Skeletal muscle cell (primary cell): Measurements from ENCODE around the gene DGLUCY.
"Not testable (repeated sequence)": the region's sequence is repeated elsewhere in the genome, so short reads cannot be mapped to it uniquely, and the experiment has no call there.

Source experiments
- DNase-seq: peaks from one replicate; pipeline ENCODE4 v3.0.0-alpha.2; 2010; ENCODE audit warnings: low read depth
- H3K4me3 ChIP-seq: 2 replicates; pipeline ENCODE4 v1.5.1; 2011; ENCODE audit warnings: low read depth, mild to moderate bottlenecking, control low read depth, low read length, moderate library complexity

Gene DGLUCY

DNA sequence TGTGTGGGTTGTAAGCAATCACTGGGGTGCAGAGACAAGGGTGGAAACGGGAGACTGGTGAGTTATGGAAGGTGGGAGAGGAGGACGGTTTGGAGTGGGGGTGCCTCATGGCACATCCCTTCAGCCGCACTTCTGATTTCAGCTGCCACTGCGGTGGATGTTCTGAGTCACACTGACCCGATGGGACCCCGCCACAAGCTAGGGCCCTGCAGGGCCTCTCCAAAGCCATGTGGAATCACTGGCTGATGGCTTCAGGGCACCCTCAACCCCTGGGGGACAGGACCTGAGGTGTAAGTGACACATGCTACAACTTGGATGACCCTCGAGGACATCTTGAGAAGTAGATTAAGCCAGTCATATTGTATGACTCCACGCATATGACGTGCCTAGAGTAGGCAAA is 77.0 kb downstream of the DGLUCY start:
- DNase-seq: no peak

DNA sequence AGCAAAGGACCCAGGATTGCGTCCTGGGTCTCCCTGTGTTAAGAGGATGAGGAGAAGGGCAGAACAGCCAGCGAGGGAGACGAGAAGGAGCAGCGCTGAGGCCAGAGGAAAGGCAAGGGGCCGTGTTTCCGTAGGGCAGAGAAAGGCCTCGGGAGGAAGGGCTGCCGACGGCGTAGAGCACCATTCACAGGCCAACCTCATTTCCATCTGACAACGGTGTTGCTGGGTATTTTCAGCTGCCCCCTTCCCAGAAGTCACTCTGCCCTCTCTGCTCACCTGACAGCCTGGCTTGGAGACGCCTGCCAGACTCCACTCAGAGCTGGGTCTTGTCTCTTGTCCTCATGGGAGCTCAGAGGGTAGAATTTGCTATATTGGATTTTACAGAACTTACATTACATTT is 79.2 kb downstream of the DGLUCY start:
- DNase-seq: no peak
- no peak overlapping the region for H3K4me3 ChIP-seq

More for the DNA sequence above, 77.0 kb downstream of the DGLUCY start:
- H3K4me3 ChIP-seq: no peak overlapping the region

DNA sequence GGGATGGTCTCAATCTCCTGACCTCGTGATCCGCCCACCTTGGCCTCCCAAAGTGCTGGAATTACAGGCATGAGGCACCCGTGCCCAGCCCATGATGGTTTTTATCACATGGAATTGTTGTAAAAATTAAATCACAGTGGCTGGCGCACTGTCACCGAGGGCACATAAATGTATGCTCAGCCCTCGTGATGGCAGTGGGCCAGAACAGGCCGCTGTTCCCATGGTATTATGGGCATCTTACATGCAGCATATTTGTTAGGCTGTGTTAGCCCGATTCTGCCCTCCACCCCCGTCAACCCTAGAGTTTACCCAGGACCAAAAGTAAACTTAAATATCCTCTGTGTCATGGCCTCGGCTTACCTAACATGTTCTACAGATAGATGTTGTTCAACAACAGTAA is 82.0 kb downstream of the DGLUCY start:
- no peak overlapping the region for H3K4me3 ChIP-seq
- DNase-seq: no peak

DNA sequence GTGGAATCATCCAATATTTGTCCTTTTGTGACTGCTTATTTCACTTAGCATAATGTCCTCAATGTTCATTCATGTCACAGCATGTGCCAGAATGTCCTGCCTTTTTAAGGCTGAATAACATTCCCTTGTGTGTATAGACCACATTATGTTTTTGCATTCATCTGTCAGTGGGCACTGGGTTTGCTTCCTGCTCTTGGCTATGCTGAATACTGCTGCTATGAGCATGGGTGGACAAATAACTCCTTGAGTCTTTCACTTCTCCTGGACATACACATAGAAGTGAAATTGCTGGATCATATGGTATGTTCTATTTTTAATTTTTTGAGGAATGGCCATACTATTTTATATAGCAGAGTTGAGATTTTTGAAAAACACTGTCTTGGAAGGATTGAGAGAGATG is 83.8 kb downstream of the DGLUCY start:
- H3K4me3 ChIP-seq: no peak overlapping the region
- DNase-seq: no peak

DNA sequence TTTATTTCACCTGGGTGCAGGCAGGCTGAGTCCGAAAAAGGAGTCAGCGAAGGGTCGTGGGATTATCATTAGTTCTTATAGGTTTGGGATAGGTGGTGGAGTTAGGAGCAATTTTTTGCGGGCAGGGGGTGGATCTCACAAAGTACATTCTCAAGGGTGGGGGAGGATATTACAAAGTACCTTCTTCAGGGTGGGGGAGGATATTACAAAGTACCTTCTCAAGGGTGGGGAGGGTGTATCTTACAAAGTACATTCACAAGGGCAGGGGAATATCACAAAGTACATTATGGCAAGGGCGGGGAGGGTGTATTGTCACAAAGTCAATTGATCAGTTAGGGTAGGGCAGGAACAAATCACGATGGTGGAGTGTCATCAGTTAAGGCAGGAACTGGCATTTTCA is 86.9 kb downstream of the DGLUCY start:
- DNase-seq, H3K4me3 ChIP-seq: not testable (repeated sequence)

DNA sequence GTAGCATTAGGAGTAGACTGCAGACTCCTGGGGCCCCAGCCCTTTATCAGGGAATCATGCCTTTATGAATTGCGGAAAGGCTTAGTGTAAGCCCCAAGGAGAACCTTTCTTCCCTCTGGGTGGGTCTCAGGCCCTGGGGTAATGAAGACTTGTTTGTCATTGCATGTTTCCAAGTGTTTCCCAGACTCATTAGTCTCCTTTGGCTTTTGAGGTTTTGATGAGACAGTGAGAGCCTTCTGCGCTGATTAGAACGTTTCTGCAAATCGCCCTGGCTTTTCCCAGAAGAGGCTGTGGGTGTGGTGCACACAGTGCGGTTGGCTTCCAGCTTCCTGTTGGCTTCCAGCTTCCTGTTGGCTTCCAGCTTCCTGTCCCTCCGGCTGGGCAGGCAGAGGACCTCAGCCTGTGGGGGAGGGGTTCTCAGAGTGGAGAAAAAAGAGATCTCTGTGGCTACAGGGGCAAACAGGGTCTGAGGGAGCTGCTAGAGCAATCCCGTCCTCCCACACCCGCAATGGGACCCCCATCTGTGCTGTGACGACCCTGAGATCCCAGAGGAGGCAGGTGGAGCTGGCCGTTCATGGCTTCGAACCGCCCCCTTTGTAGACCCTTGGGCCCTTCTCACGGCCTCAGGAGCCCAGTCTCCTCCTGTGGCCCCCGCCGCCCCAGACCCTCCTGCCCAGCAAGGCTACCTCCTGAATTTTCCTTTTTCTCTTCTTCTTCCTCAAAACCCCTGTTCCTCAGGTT is 88.5 kb downstream of the DGLUCY start:
- DNase-seq: no peak
- H3K4me3 ChIP-seq: no peak overlapping the region

DNA sequence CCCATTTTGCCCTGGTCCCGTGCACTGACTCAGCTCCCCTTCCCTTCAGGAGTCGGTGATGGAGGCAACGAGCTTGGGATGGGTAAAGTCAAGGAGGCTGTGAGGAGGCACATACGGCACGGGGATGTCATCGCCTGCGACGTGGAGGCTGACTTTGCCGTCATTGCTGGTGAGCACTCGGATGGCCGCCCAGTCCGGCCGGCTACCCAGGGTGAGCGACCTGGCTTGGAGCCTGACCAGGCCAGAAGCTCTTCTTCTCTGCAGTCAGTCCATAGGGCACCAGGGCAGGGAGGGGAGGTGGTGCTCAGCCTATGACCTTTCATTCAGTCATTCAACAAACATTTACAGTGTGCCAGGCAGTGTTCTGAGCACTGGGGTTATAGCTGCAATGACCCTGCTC is 90.8 kb downstream of the DGLUCY start:
- no peak for DNase-seq
- no peak overlapping the region for H3K4me3 ChIP-seq

DNA sequence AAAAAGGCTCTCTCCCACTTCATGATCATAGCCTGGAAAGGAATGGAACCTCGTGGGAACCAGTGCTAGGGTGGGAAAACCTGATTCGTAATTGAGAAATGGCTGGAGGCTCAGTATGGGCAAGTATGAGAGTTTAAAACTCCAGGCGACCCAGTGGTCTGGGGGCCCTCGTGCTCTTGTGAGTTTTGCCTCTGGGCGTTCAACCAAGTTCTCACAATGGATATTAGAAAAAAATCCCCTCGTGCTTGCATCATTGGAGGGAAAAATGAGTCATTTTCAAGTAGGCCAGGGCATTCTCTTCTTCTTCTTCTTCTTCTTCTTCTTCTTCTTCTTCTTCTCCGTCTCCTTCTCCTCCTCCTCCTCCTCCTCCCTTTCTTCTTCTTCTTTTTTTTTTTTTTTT is 91.6 kb downstream of the DGLUCY start:
- no peak overlapping the region for H3K4me3 ChIP-seq
- no peak for DNase-seq

DNA sequence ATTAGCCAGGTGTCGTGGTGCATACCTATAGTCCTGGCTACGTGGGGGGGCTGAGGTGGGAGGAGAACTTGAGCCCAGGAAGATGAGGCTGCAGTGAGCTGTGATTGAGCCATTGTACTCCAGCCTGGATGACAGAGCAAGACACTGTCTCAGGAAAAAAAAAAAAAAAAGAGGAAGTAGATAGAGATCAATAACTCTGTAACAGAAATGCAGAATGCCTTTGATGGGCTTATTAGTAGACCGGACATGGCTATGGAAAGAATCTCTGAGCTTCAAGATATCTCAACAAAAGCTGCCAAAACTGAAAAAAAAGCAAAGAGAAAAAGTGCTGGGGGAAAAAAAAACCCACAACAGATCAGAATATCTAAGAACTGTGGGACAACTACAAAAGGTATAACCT is 93.1 kb downstream of the DGLUCY start:
- no peak for DNase-seq

DNA sequence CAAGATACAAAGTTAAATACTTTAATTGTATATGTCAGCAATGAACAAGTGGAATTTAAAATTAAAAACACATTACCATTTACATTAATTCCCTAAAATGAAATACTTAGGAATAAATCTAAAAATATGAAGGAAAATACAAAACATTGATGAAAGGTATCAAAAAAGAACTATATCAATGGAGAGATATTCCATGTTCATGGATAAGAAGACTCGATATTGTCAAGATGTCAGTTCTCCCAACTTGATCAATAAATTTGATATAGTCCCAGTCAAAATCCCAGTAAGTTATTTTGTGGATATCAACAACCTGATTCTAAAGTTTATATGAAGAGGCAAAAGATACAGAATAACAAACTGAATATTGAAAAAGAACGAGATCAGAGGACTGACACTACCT is 97.1 kb downstream of the DGLUCY start:
- H3K4me3 ChIP-seq: no peak overlapping the region
- DNase-seq: no peak

More for the DNA sequence above, 93.1 kb downstream of the DGLUCY start:
- H3K4me3 ChIP-seq: no peak overlapping the region

DNA sequence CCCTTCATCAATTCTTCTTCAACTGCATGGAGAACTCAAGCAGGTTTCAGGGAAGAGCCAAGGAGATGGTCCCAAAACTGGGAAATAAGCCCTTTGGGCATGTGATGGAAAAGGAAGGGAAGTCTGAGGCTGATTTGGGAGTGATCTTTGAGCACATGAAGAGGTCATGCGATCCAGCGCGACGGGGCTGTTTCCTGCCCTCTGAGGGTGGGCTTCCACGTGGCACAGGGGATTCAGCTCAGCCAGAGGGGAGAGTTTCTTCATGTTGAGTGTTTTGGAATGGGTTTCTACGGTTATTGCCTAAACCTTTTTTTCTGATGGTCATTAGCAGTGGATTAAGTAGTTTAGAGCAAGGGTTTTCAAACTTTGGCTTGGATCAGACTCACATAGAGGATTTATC is 100.4 kb downstream of the DGLUCY start:
- DNase-seq: no peak
- H3K4me3 ChIP-seq: no peak overlapping the region

DNA sequence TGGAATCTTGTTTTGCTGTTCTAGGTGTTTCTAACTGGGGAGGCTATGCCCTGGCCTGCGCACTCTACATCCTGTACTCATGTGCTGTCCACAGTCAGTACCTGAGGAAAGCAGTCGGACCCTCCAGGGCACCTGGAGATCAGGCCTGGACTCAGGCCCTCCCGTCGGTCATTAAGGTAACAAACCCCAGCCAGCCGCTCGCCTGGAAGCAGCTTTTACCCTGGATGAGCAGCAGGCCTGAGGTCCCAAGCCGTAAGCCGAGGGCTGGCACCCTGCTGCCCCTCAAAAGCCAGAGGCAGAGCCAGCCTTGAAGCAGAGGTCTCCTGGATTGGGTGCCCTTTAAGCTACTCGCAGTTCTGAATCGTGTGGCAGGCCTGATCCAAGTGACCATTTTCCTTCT is 101.5 kb downstream of the DGLUCY start:
- no peak for DNase-seq
- no peak overlapping the region for H3K4me3 ChIP-seq

DNA sequence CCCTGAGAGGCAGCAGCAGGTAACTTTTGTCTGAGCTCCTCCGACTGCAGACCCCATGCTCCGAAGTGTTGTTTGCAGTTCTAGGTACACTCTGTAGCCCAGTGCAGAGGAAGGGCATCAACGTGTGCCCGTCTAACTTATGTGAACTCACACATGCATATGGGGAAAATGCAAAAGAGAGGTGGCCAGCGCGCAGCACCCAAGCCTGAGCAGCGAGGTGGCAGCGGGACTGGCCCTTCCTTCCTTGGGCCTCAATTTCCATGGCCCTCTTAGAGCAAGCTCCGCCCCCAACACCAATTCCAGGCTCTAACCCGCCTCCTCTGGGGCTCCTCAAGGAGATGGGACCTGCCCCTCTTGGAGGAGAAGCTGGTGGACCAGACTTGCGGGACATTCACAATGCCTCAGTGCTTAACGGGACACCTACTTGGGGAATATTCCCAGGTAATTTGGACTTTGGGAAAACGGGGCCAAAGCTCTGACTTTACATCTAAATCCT is 102.9 kb downstream of the DGLUCY start:
- DNase-seq: no peak
- no peak overlapping the region for H3K4me3 ChIP-seq

DNA sequence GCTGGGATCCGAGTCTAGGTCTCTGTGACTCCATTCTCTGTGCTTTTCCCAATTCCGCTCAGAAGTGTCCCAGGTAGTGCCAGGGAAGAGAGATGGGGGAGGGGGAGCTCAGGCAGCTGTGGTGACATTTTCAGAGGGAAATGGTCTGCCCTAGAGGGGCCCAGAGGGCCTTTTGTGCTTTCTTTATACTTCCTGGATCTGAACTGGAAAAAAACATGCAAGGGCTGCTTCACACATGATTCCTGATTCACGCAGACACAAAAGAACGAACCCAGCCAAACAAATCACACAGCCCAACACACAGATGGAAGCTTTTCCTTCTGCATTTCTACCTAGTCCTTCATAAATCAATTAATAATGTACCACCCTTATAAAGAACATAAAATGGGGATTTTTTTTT is 104.1 kb downstream of the DGLUCY start:
- H3K4me3 ChIP-seq: no peak overlapping the region
- DNase-seq: no peak

DNA sequence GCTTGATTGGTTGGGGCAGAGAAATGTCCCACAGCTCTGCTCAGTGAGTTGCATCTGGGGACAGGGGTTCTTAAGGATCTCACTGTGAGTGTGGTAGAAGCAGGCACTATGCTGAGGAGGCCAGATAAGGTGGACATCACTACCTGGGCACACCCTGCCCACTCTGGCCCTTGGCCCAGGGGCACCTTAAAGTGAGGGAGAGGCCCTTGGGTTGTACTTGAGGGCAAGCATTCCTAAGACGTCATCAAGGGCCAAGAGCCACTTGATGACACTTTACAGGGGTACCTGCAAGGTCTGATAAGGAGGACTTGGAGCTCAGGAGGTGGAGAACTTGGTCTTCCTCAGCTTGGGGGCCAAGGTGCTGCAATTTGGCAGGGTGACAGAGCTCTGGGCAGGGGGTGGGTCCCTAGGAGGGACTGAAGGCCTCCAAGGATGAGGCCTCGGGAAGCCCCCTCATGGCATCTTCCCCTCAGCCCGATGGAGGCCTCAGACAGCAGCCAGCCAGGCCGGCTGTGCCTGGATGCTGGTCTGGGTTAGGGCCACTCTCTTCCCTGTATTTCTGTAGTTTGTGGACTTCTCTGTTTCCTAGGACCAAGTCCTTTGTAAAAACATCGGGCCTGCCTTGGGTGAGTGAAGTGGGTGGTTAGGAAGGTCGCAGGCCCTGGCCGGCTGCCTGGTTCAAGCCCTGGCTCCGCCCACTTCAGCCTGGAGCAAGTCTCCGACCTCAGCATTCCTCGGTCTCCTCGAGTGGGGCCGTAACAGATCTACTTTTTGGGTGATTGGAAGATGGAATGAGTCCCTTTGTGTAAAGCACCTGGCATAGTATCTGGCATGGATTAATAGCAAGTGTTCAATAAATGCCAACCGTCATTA is 105.9 kb downstream of the DGLUCY start:
- no peak overlapping the region for H3K4me3 ChIP-seq
- DNase-seq: no peak

DNA sequence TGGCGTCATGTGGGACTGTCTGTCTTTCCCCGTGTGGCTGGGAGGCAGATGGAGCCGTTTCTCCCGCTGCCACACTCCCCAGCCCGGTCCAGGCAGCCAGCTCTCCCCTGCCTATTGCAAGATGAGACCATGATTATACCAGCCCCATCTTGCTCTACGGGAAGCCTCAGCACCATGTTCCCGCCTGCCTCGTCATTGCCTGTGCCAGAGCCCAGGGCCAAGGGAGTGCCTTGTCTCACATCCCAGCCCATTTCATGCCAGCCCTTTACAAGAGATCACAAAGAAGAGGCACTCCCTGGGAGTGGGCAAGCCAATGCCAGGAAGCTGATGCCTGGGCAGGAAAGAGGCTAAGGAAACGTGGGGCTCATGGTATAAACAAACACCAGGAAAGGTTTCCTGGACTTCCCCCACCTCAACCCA is 106.7 kb downstream of the DGLUCY start:
- no peak for DNase-seq
- no peak overlapping the region for H3K4me3 ChIP-seq

DNA sequence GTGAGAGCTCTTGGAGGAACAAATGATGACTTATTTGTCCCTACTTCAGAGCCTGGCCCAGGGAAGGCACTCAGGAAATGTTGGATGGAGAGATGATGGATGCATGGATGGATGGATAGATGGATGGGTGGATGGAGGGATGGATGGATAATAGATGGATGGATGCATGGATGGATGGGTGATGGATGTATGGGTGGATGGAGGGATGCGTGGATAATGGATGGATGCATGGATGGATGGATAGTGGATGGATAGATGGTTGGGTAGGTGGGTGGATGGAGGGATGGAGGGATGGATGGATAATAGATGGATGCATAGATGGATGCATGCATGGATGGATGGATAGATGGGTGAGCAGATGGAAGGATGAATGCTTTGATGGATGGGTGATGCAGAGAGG is 107.4 kb downstream of the DGLUCY start:
- H3K4me3 ChIP-seq: no peak overlapping the region
- no peak for DNase-seq

DNA sequence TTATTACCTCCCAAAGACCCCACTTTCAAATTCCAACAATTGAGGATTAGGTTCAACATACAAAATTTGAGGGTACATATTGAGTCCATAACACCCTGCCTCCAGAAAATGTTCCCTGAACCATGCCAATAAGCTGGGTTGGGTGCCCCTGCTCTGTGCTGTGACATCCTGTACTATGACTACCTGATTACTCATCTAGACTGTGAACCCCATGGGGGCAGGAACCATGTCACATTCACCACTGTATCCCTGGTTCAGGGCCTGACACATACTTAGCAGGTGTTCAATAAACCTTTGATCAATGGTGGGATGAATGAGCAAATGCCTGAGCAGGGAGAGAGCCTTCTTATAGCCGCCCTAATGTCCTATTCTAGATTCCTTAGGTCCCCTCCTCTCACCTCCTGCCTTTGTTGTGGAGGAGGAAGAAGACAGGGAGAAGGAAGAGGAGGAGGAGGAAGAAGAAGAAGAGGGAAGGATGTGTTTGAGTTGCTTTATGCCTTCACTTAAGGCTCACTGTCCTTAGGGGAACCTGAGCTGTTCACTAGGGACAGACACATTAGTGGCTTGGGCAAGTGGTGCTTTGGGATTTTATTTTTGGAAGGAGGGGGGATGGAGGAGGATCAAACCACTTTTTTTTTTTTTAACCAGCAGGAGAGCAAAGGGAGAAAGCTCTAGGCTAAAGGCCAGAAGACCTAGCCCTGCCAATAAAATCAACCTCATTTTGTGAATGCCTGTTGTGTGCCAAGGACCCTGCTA is 109.3 kb downstream of the DGLUCY start:
- no peak overlapping the region for H3K4me3 ChIP-seq
- no peak for DNase-seq

DNA sequence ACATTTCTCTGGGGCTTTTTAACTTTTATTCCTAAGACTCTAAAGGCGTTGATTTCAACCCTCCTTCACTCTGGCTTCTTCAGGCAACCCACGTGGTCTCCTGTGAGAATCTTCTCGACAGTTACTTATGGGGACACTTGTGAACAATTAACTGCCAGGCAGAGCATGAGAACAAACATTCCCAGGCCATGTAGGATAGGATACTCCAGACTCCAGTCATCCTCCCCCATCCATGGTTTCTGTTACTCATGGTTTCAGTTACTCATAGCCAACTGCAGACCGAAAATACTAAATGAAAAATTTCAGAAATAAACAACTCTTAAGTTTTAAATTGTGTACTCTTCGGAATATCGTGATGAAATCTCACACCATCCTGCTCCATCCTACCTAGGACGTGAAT is 111.2 kb downstream of the DGLUCY start:
- H3K4me3 ChIP-seq: no peak overlapping the region
- DNase-seq: no peak

DNA sequence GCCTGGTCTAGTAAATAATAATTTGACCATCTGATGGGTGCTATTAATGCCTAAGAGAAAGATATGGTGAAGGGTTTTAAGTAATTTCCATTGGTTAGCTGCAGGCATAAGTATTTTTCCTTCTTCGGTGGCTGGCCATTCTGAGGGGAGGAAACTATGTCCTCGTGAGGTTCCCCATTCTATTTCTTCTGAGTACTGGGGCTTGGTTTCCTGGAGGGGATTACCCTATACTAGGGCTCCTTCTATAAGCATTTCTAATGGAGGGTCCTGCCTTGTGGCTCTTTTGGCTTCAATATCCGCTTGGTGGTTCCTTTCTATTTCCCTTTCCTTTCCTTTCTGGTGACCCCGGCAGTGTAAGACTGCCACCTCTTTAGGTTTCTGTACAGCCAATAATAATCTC is 112.5 kb downstream of the DGLUCY start:
- H3K4me3 ChIP-seq, DNase-seq: not testable (repeated sequence)
